Activated T-cell treated with anti-CD3 and anti-CD28 coated beads, Interleukin-2, amount 50 U/mL, for 48 hours (primary cell): ENCODE results near the gene NRK.
"Not testable (repeated sequence)": the region's sequence is repeated elsewhere in the genome, so short reads cannot be mapped to it uniquely, and the experiment has no call there.

Experiments
- DNase-seq, 2 experiments: peaks; one replicate each; pipeline ENCODE4 v3.0.0-alpha.2; 2020

Gene NRK, protein sequence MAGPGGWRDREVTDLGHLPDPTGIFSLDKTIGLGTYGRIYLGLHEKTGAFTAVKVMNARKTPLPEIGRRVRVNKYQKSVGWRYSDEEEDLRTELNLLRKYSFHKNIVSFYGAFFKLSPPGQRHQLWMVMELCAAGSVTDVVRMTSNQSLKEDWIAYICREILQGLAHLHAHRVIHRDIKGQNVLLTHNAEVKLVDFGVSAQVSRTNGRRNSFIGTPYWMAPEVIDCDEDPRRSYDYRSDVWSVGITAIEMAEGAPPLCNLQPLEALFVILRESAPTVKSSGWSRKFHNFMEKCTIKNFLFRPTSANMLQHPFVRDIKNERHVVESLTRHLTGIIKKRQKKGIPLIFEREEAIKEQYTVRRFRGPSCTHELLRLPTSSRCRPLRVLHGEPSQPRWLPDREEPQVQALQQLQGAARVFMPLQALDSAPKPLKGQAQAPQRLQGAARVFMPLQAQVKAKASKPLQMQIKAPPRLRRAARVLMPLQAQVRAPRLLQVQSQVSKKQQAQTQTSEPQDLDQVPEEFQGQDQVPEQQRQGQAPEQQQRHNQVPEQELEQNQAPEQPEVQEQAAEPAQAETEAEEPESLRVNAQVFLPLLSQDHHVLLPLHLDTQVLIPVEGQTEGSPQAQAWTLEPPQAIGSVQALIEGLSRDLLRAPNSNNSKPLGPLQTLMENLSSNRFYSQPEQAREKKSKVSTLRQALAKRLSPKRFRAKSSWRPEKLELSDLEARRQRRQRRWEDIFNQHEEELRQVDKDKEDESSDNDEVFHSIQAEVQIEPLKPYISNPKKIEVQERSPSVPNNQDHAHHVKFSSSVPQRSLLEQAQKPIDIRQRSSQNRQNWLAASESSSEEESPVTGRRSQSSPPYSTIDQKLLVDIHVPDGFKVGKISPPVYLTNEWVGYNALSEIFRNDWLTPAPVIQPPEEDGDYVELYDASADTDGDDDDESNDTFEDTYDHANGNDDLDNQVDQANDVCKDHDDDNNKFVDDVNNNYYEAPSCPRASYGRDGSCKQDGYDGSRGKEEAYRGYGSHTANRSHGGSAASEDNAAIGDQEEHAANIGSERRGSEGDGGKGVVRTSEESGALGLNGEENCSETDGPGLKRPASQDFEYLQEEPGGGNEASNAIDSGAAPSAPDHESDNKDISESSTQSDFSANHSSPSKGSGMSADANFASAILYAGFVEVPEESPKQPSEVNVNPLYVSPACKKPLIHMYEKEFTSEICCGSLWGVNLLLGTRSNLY (N-terminal part only)

DNA sequence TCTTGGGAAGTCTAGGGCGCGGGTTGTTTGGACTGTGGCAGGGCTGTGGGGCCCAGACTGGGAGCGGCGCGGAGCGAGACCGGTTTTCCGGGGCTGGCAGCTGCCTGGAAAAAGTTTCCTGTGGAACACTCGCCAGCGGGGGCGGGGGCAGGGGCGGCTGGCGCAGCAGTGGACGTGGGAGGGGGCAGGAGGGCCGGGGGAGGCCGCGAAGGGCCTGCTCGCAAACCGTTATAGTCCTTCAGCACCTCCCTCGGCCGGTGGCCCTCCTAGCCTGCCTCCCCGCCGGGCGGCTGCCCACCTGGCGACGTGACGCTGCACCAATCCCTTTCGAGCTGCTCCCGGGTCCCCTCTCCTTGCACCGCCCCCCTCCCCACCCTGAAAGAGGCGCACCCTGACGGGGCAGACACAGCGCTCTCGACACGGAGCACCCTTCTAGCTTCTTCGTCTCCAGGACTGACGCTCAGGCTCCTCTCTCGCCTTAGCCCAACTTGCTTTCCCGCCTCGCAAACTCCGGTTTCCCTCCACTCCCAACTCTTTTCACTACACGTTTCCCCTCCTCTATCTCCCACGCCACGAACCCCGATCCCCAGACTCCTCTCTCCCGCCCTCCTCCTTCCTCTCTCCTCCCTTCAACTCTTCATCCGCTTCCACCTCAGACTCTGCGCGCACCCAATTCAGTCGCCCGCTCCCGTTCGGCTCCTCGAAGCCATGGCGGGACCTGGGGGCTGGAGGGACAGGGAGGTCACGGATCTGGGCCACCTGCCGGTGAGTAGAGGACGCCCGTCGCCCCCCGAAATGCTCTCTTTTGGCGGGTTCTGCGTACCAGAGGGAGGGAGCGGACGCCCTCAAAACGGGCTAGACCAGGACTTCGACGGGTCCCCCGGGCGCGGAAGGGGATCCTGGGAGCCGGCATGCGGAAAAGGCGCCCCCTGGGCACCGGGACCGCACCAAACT lies at the start of gene NRK:
NRK (plus strand) TSS at position 402 of the 954 bp plus-strand sequence; CDS start at position 709, 307 bp downstream.
- no peak for DNase-seq

DNA sequence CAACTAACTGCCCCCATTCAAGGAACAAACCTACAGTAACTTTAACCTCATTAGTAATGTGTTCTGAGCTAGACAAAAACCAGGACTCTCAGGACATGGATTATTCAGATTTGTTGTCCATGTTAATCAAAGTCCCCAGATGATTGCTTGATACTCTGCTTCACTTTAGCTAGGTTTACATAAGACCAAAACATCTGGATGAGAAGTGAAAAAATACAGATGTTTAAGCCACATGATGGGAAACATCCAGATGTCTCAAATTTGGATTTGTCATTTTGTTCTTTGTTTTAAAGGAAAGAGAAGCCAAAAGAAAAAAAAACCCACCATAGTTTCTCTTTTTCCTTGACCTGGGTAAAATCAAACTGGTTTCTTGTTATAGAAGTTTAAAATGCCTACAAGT lies 48.5 kb upstream of the NRK start:
- DNase-seq, result no peak

DNA sequence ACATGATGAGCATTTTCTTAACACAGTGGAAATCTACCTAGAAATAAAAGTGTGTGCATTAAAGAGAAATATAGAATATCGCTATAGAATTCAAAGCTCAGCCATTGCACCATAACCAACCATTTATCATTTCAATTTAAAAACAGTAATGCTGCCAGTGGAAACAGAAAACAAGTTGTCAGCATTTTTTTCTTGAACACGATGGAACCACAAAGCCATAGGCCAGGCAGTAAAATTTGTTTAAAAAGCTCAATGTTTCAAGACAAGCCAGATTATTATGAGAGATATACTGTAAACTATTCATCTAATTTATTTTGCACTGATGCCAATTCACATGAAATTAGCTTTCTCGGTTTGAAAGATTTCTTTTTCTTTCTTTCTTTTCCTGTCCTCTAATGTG lies 46.7 kb upstream of the NRK start:
- no peak for DNase-seq

DNA sequence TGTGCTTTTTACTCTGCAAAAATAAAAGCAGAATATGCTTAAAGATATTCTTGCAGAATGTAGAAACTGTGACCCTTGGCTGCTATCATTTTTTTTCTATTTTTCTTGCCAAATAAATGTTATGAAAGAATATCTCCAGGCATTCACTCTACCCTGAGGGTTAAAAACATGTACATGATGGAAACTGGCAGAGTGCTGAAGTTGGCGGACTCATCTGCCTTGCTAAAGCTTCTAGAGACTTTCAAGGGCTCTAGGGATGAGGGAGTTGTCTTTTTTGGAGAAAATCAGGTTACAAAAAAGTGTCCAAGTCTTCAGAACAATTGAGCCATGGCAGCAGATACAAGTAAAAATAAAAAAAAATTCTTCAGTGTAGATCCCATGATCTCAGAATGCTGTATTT lies 40.5 kb upstream of the NRK start:
- DNase-seq, result no peak

DNA sequence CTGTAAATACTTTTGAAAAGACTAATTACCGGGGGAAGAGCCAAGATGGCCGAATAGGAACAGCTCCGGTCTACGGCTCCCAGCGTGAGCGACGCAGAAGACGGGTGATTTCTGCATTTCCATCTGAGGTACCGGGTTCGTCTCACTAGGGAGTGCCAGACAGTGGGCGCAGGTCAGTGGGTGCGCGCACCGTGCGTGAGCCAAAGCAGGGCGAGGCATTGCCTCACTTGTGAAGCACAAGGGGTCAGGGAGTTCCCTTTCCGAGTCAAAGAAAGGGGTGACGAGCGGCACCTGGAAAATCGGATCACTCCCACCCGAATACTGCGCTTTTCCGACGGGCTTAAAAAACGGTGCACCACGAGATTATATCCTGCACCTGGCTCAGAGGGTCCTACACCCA lies 25.5 kb upstream of the NRK start:
- not testable (repeated sequence) for DNase-seq

DNA sequence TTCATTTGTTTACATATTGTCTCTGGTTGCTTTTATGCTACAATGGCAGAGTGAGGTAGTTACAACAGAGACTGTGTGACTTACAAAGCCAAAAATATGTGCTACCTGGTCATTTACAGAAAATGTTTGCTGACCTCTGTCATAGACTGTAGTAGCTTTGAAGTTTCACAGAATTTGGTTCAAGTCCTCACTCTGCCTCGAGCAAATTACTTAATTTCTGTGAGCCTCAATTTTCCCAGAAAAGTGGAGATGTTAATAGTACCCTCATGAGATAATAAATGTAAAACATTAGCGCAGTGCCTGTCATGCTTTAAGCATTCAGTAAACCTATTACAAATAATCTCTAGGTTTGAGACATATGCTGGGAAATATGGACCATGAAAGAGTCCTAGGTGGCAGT lies 18.4 kb upstream of the NRK start:
- DNase-seq, result no peak

DNA sequence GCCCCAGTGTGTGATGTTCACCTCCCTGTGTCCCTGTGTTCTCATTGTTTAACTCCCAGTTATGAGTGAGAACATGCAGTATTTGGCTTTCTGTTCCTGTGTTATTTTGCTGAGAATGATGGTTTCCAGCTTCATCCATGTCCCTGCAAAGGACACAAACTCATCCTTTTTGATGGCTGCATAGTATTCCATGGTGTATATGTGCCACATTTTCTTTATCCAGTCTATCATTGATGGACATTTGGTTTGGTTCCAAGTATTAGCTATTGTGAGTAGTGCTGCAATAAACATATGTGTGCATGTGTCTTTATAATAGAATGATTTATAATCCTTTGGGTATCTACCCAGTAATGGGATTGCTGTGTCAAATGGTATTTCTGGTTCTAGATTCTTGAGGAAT lies 16.7 kb upstream of the NRK start:
- not testable (repeated sequence) for DNase-seq

DNA sequence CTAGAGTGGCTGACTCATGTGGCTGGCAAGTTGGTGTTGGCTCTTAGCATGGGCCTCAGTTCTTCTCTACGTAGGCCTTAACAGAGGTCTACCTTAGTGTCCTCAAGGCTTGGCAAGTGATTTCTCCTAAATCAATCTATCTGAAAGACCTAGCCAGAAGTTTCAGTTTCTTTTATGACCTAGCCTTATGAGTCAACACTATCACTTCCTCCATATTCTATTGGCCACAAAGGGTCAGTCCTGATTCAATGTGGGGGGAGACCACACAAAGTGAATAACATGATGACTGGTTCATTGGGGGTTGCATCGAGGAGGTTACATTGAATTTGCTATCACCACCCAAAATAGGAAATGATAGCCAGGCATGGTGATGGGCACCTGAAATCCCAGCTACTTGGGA lies 5.8 kb upstream of the NRK start:
- DNase-seq, result no peak

DNA sequence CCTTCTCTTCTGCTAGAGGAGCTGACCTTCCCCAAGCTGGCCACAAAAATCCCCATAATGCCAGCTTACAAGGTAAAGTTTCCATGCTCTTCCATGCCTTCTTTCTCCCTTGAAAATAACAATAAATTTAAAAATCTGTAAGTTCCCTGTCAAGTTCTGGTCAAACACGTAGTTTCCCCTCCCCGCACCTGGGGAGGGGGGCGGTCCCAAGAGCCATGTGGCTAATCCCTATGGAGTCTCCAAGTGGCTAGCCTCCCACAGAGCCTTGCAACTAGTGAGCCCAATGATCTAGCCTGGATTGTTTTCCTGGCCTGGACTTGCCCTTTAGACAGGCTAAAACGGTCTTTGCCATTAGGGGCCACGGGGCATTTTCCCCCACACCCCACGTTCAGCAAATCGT lies 2.1 kb upstream of the NRK start:
- no peak for DNase-seq

DNA sequence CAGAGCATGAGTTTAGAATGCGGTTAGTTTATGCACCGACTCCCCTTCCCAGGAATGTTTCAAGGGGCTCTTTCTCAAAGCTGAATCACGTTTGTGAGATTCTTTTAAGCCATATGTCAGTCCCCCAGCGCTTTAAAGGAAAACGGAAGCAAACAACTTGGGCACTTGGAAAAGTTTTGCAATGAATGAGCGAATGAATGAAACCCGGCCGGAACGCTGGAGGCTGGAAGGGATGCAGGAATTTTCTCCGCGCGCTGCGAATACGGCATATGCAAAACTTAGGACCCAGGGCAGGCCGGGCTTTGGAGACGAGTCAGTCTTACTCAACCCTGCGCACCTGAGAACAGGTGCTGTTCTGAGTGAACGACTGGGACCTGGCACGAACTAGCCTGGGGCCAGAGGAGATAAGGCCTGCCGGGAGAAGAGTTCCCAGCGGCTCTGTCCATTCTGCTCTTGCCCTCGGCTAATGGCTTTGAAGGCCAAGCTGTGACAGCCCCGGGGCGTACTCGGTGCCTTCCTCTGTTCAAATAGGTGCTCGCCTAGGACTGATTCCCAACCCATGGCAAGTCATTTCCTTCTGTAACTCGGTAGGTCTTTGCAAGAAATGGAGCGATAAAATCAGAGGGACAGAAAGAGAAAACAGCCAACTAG lies 743 bp upstream of the NRK start:
- no peak for DNase-seq

DNA sequence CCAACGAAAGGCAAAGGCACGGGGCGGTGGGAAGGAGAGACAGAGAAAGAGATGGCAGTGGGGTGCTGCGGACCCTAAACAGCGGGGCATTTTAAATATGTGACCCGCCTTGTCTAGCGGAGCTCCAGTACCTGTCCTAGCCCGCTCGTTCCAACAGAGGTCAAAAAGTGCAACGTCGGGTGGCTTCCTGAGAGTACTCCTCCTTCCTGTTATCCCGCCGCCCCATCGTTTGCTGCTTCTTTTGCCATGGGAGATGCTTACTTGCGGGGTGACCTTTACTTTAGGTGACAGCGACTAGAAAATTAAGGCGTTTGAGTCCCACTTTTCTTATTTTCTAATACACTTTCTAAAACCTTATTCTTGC lies 735 bp downstream of the NRK start:
- no peak for DNase-seq

DNA sequence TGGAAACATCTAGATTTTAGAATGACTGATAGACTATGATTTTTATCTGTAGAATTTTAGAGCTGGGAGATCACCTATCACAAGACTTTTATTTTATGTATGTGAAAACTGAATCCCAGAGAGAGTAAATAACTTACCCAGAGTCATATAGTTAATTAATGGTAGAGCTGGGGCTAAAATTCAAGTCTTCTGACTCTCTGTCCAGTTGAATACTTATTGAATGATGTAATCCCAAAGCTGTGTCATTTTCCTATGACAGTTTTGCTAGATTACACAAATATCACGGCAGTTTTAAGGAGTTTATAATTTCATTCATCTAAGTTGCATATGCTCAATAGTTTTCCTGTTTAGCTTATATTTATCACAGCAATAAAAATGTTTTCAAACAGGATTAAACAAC lies 6.7 kb downstream of the NRK start:
- DNase-seq, result no peak

DNA sequence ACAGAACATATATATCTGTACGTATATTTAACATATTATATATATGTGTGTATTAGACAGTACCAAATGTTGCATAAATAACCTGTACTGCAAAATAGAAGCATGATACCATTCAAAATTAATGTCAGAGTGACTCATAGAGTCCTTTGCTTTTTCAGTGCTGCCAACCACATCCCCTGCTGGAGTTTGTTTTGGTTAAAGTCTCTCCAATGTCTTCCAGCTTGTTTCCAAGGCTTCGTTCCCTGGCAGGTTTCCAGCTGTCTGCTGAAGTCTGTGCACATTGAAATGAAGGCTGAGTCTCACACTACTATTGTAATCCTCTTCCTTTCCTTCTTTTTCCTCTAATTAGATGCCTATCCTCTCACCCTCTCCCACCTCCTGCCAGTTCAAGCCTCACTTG lies 14.9 kb downstream of the NRK start:
- no peak for DNase-seq

DNA sequence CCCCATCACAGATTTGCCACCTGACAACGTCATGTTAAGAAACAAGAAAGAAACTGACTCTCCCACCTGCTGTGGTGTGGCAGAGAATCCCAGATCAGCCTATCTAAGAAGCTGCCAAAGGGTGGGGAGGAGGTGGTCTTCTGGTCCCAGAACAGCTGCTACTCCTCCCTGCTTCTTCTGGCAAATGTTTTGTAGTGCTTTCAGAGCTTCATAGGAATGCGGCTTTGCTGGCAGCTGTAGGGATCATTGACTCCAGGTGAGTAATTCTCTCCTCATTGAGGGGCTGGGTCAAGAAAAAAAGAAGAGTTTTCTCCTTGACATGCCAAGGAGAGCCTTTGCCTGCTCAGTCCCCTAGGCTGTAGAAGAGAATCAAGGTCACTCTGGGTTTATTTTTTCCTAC lies 23.3 kb downstream of the NRK start:
- no peak for DNase-seq

DNA sequence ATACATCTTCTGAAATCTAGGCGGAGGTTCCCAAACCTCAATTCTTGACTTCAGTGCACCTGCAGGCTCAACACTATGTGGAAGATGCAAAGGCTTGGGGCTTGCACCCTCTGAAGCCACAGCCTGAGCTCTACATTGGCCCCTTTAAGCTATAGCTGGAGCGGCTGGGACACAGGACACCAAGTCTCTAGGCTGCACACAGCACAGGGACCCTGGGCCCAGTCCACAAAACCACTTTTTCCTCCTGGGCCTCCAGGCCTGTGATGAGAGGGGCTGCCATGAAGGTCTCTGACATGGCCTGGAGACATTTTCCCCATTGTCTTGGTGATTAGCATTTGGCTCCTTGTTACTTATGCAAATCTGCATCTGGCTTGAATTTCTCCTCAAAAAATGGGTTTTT lies 27.8 kb downstream of the NRK start:
- DNase-seq, result not testable (repeated sequence)

DNA sequence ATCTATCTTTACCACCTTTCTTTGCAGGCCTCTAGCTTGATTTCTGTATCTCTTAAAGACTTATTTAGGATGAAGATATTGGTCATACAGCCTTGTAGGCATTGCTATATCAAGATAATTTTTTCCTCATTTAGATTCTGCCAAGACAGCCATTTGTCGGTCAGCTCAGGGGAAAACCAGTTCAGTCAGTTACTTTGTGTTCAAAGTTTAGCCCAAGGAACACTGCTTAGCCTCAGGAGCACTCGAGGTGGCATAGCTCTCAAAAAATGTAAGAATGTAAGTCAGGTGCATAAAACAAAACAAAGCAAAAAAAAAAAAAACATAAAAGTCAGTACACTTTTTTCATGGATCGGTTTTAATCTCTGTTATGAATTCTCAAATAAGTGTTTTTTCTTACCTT lies 43.4 kb downstream of the NRK start:
- no peak for DNase-seq

DNA sequence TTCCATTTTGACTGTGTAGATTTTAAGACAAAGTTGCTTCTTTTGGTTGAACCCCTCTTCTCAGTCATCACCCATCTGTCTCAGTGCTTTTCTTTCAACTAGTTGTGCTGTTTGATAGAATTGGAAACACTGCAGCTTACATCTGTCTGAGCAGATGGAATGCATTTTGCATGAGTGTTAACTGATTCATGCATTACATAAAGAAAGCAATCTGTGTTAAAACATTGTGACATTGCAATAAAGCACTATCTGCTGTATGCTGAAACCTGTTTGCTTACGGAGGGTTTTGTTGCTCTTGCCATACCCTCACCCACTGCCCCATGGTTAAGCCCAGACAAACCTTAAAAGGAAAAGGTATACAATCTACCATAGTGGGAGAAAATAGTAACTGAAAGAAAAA lies 47.4 kb downstream of the NRK start:
- DNase-seq, result no peak

DNA sequence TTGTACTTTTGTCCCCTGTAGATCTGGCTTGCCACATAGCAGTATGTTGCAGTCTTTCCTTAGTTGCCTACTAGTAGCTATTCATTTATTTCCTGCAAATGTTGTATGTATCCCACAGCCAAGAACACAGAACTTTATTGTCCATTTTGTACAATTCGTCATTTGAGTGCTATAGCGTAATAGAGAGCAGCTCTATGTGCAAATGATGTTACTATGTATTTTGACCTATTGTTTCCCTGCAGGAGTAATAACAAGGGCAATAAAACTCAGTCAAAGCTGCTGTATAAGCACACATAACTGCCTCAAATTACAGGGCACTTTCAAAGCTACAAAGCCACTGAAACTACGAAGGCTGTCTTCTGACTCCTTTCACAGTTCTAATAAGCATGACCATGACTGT lies 48.1 kb downstream of the NRK start:
- DNase-seq, result no peak

DNA sequence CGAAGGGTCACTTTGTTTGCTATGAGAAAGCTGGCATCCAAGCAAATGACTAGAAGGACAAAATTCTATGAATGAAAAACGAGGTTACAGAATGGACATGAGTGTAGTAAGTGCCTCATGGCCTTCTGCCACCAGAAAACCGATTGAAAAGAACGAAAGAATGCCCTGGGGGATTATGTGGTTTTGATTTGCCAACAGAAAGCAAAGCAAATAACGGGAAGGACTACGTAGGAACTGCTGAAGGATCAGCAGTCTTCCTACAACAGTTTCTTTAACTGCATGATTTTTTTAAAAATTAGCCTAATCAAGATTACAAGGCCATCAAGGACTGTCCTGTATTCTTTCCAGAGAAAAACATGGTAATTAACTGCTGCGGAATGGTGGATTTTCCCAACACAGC lies 50.6 kb downstream of the NRK start:
- no peak for DNase-seq

DNA sequence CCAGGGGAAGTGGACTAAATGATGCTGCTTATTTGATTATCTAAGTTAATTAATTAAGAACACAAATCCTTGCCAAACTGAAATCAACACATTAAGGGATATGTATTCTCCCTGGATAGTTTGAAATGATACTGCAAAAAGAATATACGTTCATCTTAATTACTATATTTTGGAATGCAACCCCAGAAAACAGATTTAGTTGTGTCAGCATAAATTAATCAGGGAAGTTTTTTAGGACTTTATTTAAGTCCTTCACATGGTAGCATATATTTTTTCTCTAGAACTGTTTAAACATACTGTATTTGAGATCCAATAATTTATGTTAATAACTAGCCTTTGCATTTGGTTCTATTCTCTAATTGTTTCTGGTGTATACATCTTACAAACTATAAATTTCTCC lies 52.5 kb downstream of the NRK start:
- no peak for DNase-seq

DNA sequence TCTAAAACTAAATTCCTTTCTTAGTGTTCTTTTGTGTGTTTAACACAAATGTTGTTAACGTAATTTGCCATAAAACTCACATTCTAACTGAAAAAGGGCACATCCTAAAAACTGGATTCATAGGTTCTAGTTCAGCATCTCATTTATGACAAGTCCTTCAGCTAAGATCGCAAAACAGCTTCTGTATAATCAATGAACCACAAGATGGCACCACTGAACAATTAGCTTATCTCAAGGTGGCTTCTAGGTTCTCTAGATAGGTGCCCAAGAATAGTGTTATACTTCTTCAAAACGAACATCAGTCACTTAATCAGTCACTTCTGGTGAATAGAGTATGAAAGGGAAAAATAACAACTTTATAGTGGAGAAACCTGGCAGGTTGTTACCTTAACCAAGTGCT lies 54.3 kb downstream of the NRK start:
- no peak for DNase-seq

DNA sequence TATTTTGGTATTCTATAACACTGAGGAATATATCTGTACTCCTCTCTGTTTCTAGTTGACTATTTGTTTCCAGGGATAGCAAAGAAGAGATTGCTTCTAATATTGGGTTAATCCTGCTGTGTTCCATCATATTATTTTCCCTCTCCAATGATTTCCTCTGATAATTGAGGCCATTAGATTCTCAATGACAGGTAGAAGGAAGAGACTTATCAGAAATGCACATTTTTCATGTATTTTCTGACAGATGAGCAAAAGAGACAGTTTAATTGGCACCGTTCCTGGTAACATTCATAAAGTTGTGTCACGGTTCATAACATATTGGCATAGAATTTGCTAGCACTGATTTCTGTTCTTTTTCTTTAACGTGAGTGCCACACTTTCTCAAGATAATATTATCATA lies 58.2 kb downstream of the NRK start:
- no peak for DNase-seq
